HFFc6 (cell line): Measurements from ENCODE around the gene PPARG. TPM values are rescaled to one million over a fixed set of nuclear protein-coding genes. Genes with fewer than 3 reads are reported as not detected.

Experiments
- DNase-seq: peaks from one replicate; pipeline ENCODE4 v3.0.0-alpha.2; 2018
- H3K27ac Mint-ChIP-seq: 2 replicates; pipeline ENCODE4 v1.8.0; 2020; ENCODE audit warnings: mild to moderate bottlenecking, mixed read lengths
- H3K27me3 Mint-ChIP-seq: 2 replicates; pipeline ENCODE4 v1.8.0; 2021; ENCODE audit warnings: mild to moderate bottlenecking, moderate library complexity, mixed read lengths; ENCODE audit not compliant: insufficient read depth
- H3K36me3 Mint-ChIP-seq: 2 replicates; pipeline ENCODE4 v1.8.0; 2021; ENCODE audit warnings: low read depth, mixed read lengths
- H3K4me1 Mint-ChIP-seq: 2 replicates; pipeline ENCODE4 v1.8.0; 2020; ENCODE audit warnings: low read depth, mixed read lengths
- H3K4me3 Mint-ChIP-seq: 2 replicates; pipeline ENCODE4 v1.8.0; 2020; ENCODE audit warnings: mild to moderate bottlenecking, moderate library complexity, mixed read lengths
- H3K9me3 Mint-ChIP-seq: 2 replicates; pipeline ENCODE4 v1.8.0; 2020; ENCODE audit warnings: mild to moderate bottlenecking, mixed read lengths
- CTCF ChIP-seq: fragments of 200-600 bp; sonication (generic); IDR thresholded peaks from 2 replicates; pipeline ENCODE4 v1.5.0; 2021; ENCODE audit warnings: antibody characterized with exemption, mild to moderate bottlenecking
- total RNA-seq, 6 experiments: library from RNA; stranded (reverse); fragmentation: NEBNext Ultra II Directional; extraction: Animal tissue kit (Norgen Biotek cat#: 25700); gene quantifications; 2 replicates in 1 of 6; 3 replicates in 5 of 6; pipeline ENCODE4 v1.2.3, GENCODE V29; 2021

PPARG gene
- total RNA-seq, 6 experiments from 2014 or later = 3.7 to 4.8 (median 4.0) TPM

DNA sequence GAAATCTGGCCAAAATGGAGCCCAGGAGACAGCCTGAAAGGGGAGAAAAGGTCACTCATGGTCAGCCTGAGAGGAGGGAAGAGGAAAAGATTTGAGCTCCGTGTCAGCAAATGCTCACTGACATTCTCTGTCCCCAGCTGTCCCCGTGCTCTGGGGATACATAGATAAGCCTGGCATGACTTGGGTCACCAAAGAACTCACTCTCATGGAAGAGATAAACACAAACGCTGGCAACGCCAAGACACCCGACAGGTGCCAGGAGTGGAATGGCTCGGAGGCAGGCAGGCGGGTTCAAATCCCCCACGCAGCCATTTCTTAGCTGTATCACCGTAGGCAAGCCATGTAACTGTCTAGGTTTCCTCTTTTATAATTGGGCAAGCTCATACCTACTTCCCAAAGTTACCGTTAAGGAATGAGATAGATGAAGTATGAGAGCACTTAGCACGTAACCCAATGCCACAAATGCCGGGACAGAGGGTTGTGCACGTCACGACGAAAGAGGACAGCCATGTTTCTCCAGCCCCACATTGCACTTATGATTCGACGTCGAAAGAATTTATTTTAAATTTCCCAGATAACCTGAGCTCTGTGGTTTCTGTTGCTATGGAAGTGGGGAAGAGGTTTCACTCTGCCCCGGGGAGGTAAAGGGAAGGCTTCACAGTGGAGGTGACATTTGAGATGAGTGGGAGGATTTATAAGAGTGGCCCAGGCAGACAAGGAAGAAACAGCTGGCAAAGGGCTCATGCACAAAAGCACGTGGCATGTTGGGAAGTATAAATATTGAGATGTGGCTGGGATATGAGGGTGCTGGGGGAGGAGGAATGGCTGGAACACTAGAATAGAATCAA lies 154.0 kb downstream of the PPARG start:
- no peaks in the 10 kb centered on the region for H3K9me3 Mint-ChIP-seq

GRCh38 chr3:12443781-12444522 lies 155.1 kb downstream of the PPARG start:
- TF ChIP-seq CTCF = no peak
- no peak for DNase-seq
- Mint-ChIP-seq H3K4me1 (peaks cover 10% of the 10 kb centered on the region), H3K27ac (no peak overlapping the region), H3K27me3 (peaks cover 21% of the 10 kb centered on the region), H3K4me3 (no peak overlapping the region), H3K36me3 (no peaks in the 10 kb centered on the region), H3K9me3 (no peaks in the 10 kb centered on the region)

More for the DNA sequence above, 154.0 kb downstream of the PPARG start:
- no peak for DNase-seq
- Mint-ChIP-seq H3K4me3 (no peak overlapping the region), H3K36me3 (no peaks in the 10 kb centered on the region), H3K27me3 (peaks cover 20% of the 10 kb centered on the region), H3K27ac (no peak overlapping the region), H3K4me1 (peaks cover 10% of the 10 kb centered on the region)
- no peak for TF ChIP-seq CTCF

DNA sequence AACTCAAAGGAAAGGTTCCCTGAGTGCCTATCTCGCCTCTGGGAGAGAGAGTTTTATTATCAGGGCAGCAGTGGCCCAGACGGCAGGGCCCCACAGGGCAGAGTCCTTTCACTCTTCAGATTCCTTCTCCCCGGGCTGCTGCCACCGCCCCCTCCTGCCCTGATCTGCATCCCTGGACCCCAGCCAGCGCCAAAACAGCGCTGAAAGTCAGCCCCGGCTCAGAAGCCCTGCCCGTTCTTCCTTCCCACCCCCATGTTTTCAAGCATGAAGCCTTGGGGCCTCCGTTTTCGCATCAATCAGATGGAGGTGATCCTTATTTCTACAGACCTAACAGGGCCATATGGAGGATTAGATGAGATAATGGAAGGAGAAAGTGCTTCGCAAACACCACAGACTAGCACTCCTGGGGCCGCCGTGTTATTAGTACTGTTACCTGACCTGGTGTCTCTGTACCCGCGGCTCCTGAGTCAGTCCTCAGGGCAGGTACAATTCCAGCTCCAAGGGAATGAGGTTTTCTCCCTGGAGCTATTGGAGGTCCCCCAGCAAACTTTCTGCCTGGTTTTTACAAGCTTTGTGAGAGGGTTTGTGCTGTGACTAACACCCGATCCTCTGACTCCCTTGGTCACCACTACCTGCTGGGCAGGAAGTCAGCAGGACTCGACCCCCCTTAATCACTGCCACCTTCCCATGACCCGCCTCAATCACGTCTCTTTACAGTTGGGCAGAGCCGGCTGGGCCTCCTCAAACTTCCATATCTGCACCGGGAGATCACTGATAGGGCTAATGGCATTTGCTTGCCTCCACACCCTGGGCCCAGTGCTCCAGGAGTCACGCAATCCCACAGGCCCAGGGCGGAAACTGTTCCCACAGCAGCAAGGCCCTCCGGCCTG lies 156.0 kb downstream of the PPARG start:
- no peak for DNase-seq
- peaks cover 10% of the 10 kb centered on the region for H3K4me1 Mint-ChIP-seq
- peaks cover 21% of the 10 kb centered on the region for H3K27me3 Mint-ChIP-seq
- H3K27ac Mint-ChIP-seq = no peak overlapping the region
- no peak overlapping the region for H3K4me3 Mint-ChIP-seq
- H3K36me3 Mint-ChIP-seq = no peaks in the 10 kb centered on the region
- TF ChIP-seq CTCF = no peak
- H3K9me3 Mint-ChIP-seq = no peaks in the 10 kb centered on the region

- DNase-seq = no peak
- no peak for TF ChIP-seq CTCF
- Mint-ChIP-seq H3K4me3 (no peak overlapping the region), H3K27me3 (peaks cover 21% of the 10 kb centered on the region), H3K4me1 (peaks cover 10% of the 10 kb centered on the region), H3K36me3 (no peaks in the 10 kb centered on the region), H3K27ac (no peak overlapping the region), H3K9me3 (no peaks in the 10 kb centered on the region)
Observed at GRCh38 chr3:12445523-12446240, 156.8 kb downstream of the PPARG start.

- Mint-ChIP-seq H3K9me3 (no peaks in the 10 kb centered on the region), H3K4me1 (peaks cover 10% of the 10 kb centered on the region), H3K27me3 (peaks cover 19% of the 10 kb centered on the region), H3K36me3 (no peaks in the 10 kb centered on the region), H3K4me3 (no peak overlapping the region), H3K27ac (no peak overlapping the region)
- no peak for TF ChIP-seq CTCF
- DNase-seq = no peak
Observed at GRCh38 chr3:12446298-12446697, 157.4 kb downstream of the PPARG start.
